Prostate gland (tissue), 2 donors: Measurements from ENCODE around the gene GARS1. TPM values are rescaled to one million over a fixed set of nuclear protein-coding genes. Genes with fewer than 3 reads are reported as not detected.

Source experiments
- DNase-seq: peaks from one replicate; pipeline ENCODE4 v3.0.0-alpha.2; 2019; ENCODE audit warnings: low spot score
- H3K27ac ChIP-seq, 2 donors: fragments of 200-600 bp; sonication (generic); 2 replicates each; pipeline ENCODE4 v1.5.1; 2017 to 2019
- H3K27me3 ChIP-seq: fragments of 200-600 bp; sonication (generic); replicated peaks from 2 replicates; pipeline ENCODE4 v1.5.1; 2019; ENCODE audit not compliant: insufficient read depth
- H3K36me3 ChIP-seq, 2 donors: fragments of 200-600 bp; sonication (generic); 1 replicate in 1 of 2; 2 replicates in 1 of 2; pipeline versions ENCODE4 v1.5.1 to v1.8.1; 2017 to 2019
- H3K4me1 ChIP-seq: fragments of 200-600 bp; sonication (generic); replicated peaks from 2 replicates; pipeline ENCODE4 v1.5.1; 2019
- H3K4me3 ChIP-seq, 2 donors: fragments of 200-600 bp; sonication (generic); 2 replicates each; pipeline ENCODE4 v1.5.1; 2017 to 2019
- H3K9me3 ChIP-seq: fragments of 200-600 bp; sonication (generic); 2 replicates; pipeline ENCODE4 v1.5.1; 2017
- POLR2A ChIP-seq: fragments of 450-650 bp; IDR thresholded peaks from one replicate; pipeline ENCODE4 v1.6.1; 2016; ENCODE audit warnings: antibody characterized with exemption, mild to moderate bottlenecking
- POLR2AphosphoS5 ChIP-seq: sonication (generic); formaldehyde crosslinking; IDR thresholded peaks from one replicate; pipeline ENCODE4 v1.6.1; 2017; ENCODE audit warnings: antibody characterized with exemption
- WGBS: methylation state at CpG from one replicate; pipeline ENCODE4 v1.1.5; 2018; 5-methylcytosine and 5-hydroxymethylcytosine counted together
- intact Hi-C: fragments of 100-400 bp; cut with DNase I; formaldehyde crosslinking; loops from one replicate; pipeline ENCODE4 v1.14.2; 2022
- total RNA-seq, 2 donors: library from RNA; depleted of rRNA; stranded (reverse); fragments of >200 nt; gene quantifications; one replicate each; pipeline ENCODE4 v1.1.0, GENCODE V29; 2016
- TF ChIP-seq, protein P1 (sequence below), 4 experiments: fragments of 200-600 bp in 2 of 4; fragments of 450-650 bp in 2 of 4; sonication (generic) in 2 of 4; IDR thresholded peaks; 1 replicate in 3 of 4; 2 replicates in 1 of 4; pipeline ENCODE4 v1.5.1; 2016 to 2019; ENCODE audit warnings: antibody characterized with exemption in 4 of 4, mild to moderate bottlenecking in 2 of 4, moderate library complexity in 2 of 4

GARS1 gene
- total RNA-seq, 2 donors from 2014 or later = 38.8 to 78.3 TPM

DNA sequence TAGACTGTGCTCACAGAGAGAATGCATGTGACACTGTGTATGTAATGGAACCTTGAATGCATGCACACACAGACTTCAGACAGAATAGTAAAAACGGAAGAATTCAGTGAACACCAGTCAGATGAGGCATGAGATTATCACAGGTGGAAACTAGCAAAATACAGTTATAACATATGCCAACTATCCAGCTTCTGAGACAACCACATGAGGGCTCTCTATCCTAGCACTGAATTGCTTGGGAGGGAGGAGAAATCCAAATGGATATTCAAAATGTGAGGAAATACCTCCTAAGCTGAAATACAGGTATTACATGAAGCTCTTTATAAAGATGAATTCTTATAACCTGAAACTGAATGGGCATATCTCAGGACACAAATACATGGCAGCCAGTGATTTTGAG, 30.6 kb downstream of the GARS1 start:
- TF ChIP-seq, protein P1, sequence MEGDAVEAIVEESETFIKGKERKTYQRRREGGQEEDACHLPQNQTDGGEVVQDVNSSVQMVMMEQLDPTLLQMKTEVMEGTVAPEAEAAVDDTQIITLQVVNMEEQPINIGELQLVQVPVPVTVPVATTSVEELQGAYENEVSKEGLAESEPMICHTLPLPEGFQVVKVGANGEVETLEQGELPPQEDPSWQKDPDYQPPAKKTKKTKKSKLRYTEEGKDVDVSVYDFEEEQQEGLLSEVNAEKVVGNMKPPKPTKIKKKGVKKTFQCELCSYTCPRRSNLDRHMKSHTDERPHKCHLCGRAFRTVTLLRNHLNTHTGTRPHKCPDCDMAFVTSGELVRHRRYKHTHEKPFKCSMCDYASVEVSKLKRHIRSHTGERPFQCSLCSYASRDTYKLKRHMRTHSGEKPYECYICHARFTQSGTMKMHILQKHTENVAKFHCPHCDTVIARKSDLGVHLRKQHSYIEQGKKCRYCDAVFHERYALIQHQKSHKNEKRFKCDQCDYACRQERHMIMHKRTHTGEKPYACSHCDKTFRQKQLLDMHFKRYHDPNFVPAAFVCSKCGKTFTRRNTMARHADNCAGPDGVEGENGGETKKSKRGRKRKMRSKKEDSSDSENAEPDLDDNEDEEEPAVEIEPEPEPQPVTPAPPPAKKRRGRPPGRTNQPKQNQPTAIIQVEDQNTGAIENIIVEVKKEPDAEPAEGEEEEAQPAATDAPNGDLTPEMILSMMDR (IDR thresholded peaks at IDR 0.05) = no peak
- TF ChIP-seq POLR2A (no peak), POLR2AphosphoS5 (no peak)
- Histone ChIP-seq H3K36me3 (no peaks in the 10 kb centered on the region), H3K27me3 (no peaks in the 10 kb centered on the region), H3K4me1 (no peaks in the 10 kb centered on the region), H3K9me3 (no peaks in the 10 kb centered on the region), H3K4me3 (no peak overlapping the region), H3K27ac (no peak overlapping the region)
- WGBS = 76% methylated on average over 1 of the region's 1 CpG
- no peak for DNase-seq
- intact Hi-C loops = no loop called here

DNA sequence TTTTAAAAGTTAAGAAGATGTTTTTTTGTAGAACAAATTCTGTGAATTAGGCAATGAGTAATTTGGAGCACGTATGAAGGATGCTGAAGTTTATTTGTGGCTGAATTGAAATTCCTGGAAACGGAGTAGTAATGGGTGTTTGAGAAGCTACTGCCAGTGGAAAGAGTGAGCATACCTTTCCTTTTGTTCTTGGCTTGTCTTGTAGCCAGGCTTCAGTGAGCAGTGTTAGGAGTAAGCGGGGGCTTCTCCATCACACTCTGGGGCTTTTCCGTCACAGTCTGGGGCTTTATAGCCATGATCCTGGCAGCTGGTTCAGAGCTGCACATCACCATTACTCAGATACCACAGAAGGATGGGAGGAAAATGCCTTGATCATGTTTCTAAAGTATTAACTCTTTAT, 32.3 kb downstream of the GARS1 start:
- H3K27ac ChIP-seq = no peak overlapping the region
- intact Hi-C loops = no loop called here
- WGBS = 89% methylated on average over 4 of the region's 4 CpGs
- no peaks in the 10 kb centered on the region for H3K4me1 ChIP-seq
- no peaks in the 10 kb centered on the region for H3K9me3 ChIP-seq
- TF ChIP-seq, protein P1 (IDR thresholded peaks at IDR 0.05) = no peak
- TF ChIP-seq POLR2AphosphoS5 (no peak), POLR2A (no peak)
- H3K4me3 ChIP-seq = no peak overlapping the region
- DNase-seq = no peak
- H3K27me3 ChIP-seq = no peaks in the 10 kb centered on the region
- no peaks in the 10 kb centered on the region for H3K36me3 ChIP-seq

DNA sequence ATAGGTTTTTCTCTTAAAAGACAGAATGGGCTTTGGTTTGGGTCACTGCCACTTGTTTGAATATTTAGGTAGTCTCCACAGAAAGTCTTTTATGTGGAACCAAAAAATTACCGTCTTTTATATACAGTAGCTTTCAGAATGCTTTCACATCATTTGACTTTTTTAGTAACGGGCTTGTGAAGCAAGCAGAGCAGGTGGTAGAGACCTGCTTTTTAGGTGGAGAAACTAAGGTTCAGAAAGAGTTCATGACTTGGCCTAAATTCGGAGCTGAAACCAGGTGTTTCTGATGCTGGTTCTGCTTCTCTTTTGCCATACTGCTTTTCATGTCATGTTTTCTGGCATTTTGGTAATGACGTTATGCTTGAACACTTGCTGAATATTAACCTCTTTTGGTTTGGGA, 36.3 kb downstream of the GARS1 start:
- H3K4me1 ChIP-seq = no peaks in the 10 kb centered on the region
- no peak overlapping the region for H3K27ac ChIP-seq
- H3K9me3 ChIP-seq = no peaks in the 10 kb centered on the region
- no peaks in the 10 kb centered on the region for H3K27me3 ChIP-seq
- no peaks in the 10 kb centered on the region for H3K36me3 ChIP-seq
- intact Hi-C loops = loop anchor here (10.0 kb wide), 1 partner anchor 104 kb away; no protein-coding TSS in a partner anchor
- DNase-seq = no peak
- no peak overlapping the region for H3K4me3 ChIP-seq
- TF ChIP-seq POLR2AphosphoS5 (no peak), POLR2A (no peak)
- TF ChIP-seq, protein P1 (IDR thresholded peaks at IDR 0.05) = no peak
- 97% methylated on average over 4 of the region's 4 CpGs for WGBS

DNA sequence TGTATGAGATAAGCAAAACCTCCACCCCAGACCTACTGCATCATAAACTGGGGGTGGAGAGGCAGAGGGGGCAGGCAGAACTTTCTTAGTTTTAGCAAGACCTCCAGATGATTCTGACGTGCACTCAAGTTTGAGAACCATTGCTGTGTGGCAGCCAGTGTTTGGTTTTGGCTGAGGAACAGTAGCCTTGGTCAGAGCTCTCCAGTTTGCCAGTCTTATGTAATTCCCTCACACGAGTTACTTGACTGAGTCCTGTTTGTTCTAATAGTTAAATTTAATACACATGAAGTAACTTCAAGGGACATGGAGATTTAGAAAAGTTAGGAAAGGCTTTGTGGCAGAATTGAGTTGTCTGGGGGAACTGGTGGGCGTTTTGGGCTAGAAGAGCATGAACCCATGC, 38.5 kb downstream of the GARS1 start:
- H3K36me3 ChIP-seq = no peaks in the 10 kb centered on the region

DNA sequence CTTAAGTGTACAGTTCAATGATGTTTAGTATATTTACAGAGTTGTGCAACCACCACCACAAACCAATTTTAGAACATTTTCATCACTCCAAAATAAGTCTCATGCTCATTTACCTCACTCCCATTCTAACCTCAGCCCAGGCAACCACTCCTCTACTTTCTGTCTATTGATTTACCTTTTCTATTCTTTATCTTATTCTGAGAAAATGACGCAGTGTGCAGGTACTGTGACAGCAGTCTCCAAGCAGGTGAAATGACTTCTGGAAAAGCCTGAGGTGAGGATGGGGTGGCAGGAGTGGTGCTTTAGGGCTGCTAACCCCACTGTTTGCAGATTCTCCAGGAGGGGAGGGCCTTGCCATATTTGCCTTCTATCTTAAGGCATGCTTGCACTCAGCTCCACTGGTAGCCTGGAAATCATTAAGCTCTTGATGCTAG, 39.5 kb downstream of the GARS1 start:
- WGBS = 78% methylated on average over 1 of the region's 1 CpG
- no peaks in the 10 kb centered on the region for H3K36me3 ChIP-seq

More for the DNA sequence above, 38.5 kb downstream of the GARS1 start:
- H3K27me3 ChIP-seq = no peaks in the 10 kb centered on the region
- H3K4me3 ChIP-seq = no peak overlapping the region
- 88% methylated on average over 3 of the region's 3 CpGs for WGBS
- H3K27ac ChIP-seq = no peak overlapping the region
- DNase-seq = no peak
- H3K4me1 ChIP-seq = no peaks in the 10 kb centered on the region
- intact Hi-C loops = loop anchor here (10.0 kb wide), 1 partner anchor 102 kb away; no protein-coding TSS in a partner anchor
- no peaks in the 10 kb centered on the region for H3K9me3 ChIP-seq
- no peak for TF ChIP-seq POLR2AphosphoS5

More for the DNA sequence above, 39.5 kb downstream of the GARS1 start:
- H3K4me3 ChIP-seq = no peak overlapping the region
- intact Hi-C loops = loop anchor here (10.0 kb wide), 1 partner anchor 101 kb away; no protein-coding TSS in a partner anchor
- no peaks in the 10 kb centered on the region for H3K9me3 ChIP-seq
- TF ChIP-seq, protein P1 (IDR thresholded peaks at IDR 0.05) = no peak
- TF ChIP-seq POLR2A (no peak), POLR2AphosphoS5 (no peak)
- no peak for DNase-seq
- H3K27ac ChIP-seq = no peak overlapping the region
- no peaks in the 10 kb centered on the region for H3K4me1 ChIP-seq
- no peaks in the 10 kb centered on the region for H3K27me3 ChIP-seq
